Erythroblast (primary cell): ENCODE data around the gene APP.
"Not testable (repeated sequence)": the region's sequence is repeated elsewhere in the genome, so short reads cannot be mapped to it uniquely, and the experiment has no call there.

Experiments
- GATA1 ChIP-seq: IDR thresholded peaks from 2 replicates; pipeline ENCODE4 v1.6.1; 2011; ENCODE audit warnings: low read depth, mild to moderate bottlenecking, control low read depth, low read length, moderate library complexity
- POLR2A ChIP-seq: IDR thresholded peaks from 2 replicates; pipeline ENCODE4 v1.6.1; 2011; ENCODE audit warnings: mild to moderate bottlenecking, low read length

DNA sequence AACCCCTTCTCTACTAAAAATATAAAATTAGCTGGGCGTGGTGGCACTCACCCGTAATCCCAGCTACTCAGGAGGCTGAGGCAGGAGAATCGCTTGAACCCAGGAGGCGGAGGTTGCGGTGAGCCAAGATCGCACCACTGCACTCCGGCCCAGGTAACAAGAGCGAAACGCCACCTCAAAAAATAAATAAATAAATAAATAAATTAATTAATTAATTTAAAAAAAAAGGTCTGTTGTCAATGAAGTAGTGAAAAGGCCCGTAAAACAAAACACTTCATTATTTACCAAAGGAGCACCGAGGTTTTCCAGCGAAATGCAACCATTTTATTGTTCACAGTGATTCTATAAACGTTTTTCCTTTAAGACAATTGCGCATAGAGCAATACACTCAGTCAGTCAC lies 39.5 kb downstream of the APP start:
- TF ChIP-seq POLR2A, GATA1: not testable (repeated sequence)
